IMR-90 (cell line): ENCODE data around the gene HAND2. TPM values are rescaled to one million over a fixed set of nuclear protein-coding genes. Genes with fewer than 3 reads are reported as not detected.

Experiments
- ATAC-seq: fragments of 200-7000 bp; cut with Tn5 transposase; 2 replicates; pipeline ENCODE4 v1.9.1; 2020; ENCODE audit warnings: low read depth, mild to moderate bottlenecking, moderate library complexity
- BruUV-seq: library from RNA; stranded (reverse); fragments of 400-500 nt; replicated peaks from 2 replicates; lab custom pipeline; 2021; lab: Mats Ljungman, UMichigan
- CTCF ChIA-PET: fragments of 300-600 bp; formaldehyde crosslinking; extraction: SDS; loops from one replicate; lab custom pipeline; 2021; ENCODE audit warnings: antibody characterized with exemption; lab: Yijun Ruan, JAX
- POLR2A ChIA-PET: fragments of 300-600 bp; sonication (Branson Sonifier 250); formaldehyde crosslinking; loops from one replicate; lab custom pipeline; 2022; ENCODE audit warnings: antibody characterized with exemption; ENCODE audit not compliant: unreplicated experiment; lab: Charles Lee
- DNase-seq: peaks from one replicate; pipeline ENCODE4 v3.0.0; 2013
- H2AFZ ChIP-seq: replicated peaks from 2 replicates; pipeline ENCODE3; 2013; ENCODE audit warnings: low read length, mild to moderate bottlenecking; ENCODE audit not compliant: poor library complexity
- H2AK5ac ChIP-seq: 2 replicates; pipeline ENCODE4 v1.6.1; 2013; ENCODE audit warnings: low read depth, low read length, inconsistent platforms
- H2AK9ac ChIP-seq: replicated peaks from 2 replicates; pipeline ENCODE3; 2013; ENCODE audit warnings: mild to moderate bottlenecking, low read depth, low read length, moderate library complexity; ENCODE audit not compliant: poor library complexity
- H2BK120ac ChIP-seq: 2 replicates; pipeline ENCODE4 v1.6.1; 2013; ENCODE audit warnings: low read depth, low read length, inconsistent platforms
- H2BK15ac ChIP-seq: 3 replicates; pipeline ENCODE4 v1.6.1; 2013; ENCODE audit warnings: low read depth, low read length, inconsistent platforms
- H2BK20ac ChIP-seq: 2 replicates; pipeline ENCODE4 v1.6.1; 2013; ENCODE audit warnings: low read depth, mild to moderate bottlenecking, inconsistent platforms, low read length, moderate library complexity
- H2BK5ac ChIP-seq: 2 replicates; pipeline ENCODE4 v1.6.1; 2013; ENCODE audit warnings: mild to moderate bottlenecking, low read depth, low read length, inconsistent platforms; ENCODE audit not compliant: poor library complexity, severe bottlenecking
- H3K14ac ChIP-seq: replicated peaks from 2 replicates; pipeline ENCODE4 v1.6.1; 2013; ENCODE audit warnings: low read depth, low read length, inconsistent platforms
- H3K18ac ChIP-seq: 2 replicates; pipeline ENCODE4 v1.6.1; 2013; ENCODE audit warnings: low read depth, low read length, control low read depth
- H3K23ac ChIP-seq: 2 replicates; pipeline ENCODE4 v1.6.1; 2013; ENCODE audit warnings: low read depth, low read length, inconsistent platforms
- H3K27ac ChIP-seq: 2 replicates; pipeline ENCODE4 v1.5.1; 2013; ENCODE audit warnings: mild to moderate bottlenecking, control low read depth, low read length; ENCODE audit not compliant: insufficient read depth
- H3K27me3 ChIP-seq: 2 replicates; pipeline ENCODE4 v1.6.1; 2013; ENCODE audit warnings: low read length; ENCODE audit not compliant: control insufficient read depth, insufficient read depth
- H3K36me3 ChIP-seq: 2 replicates; pipeline ENCODE4 v1.6.1; 2013; ENCODE audit warnings: low read length, mixed read lengths; ENCODE audit not compliant: control insufficient read depth, insufficient read depth
- H3K4ac ChIP-seq: 2 replicates; pipeline ENCODE4 v1.6.1; 2013; ENCODE audit warnings: low read depth, low read length, inconsistent platforms
- H3K4me1 ChIP-seq: 2 replicates; pipeline ENCODE4 v1.6.1; 2013; ENCODE audit warnings: low read length, mixed read lengths; ENCODE audit not compliant: control insufficient read depth, insufficient read depth
- H3K4me2 ChIP-seq: 2 replicates; pipeline ENCODE4 v1.6.1; 2013; ENCODE audit warnings: low read depth, mild to moderate bottlenecking, control low read depth, low read length, moderate library complexity
- H3K4me3 ChIP-seq: 2 replicates; pipeline ENCODE4 v1.5.1; 2013; ENCODE audit warnings: low read depth, mild to moderate bottlenecking, control low read depth, low read length, moderate library complexity; ENCODE audit not compliant: insufficient read depth
- H3K56ac ChIP-seq: 2 replicates; pipeline ENCODE4 v1.6.1; 2013; ENCODE audit warnings: low read length, inconsistent platforms; ENCODE audit not compliant: insufficient read depth; ENCODE audit errors: extremely low read depth
- H3K79me1 ChIP-seq, 2 experiments: 2 replicates each; pipeline ENCODE4 v1.6.1; 2013; ENCODE audit warnings: low read length in 2 of 2, inconsistent platforms in 1 of 2, low read depth in 1 of 2
- H3K9ac ChIP-seq: 2 replicates; pipeline ENCODE4 v1.6.1; 2013; ENCODE audit warnings: low read depth, low read length, control low read depth
- H3K9me1 ChIP-seq: 2 replicates; pipeline ENCODE4 v1.6.1; 2013; ENCODE audit warnings: low read length, inconsistent platforms; ENCODE audit not compliant: insufficient read depth
- H3K9me3 ChIP-seq: 2 replicates; pipeline ENCODE4 v1.6.1; 2013; ENCODE audit warnings: low read length; ENCODE audit not compliant: control insufficient read depth, insufficient read depth
- H4K20me1 ChIP-seq: 2 replicates; pipeline ENCODE4 v1.6.1; 2013; ENCODE audit warnings: low read length, inconsistent platforms; ENCODE audit not compliant: insufficient read depth
- H4K5ac ChIP-seq: 2 replicates; pipeline ENCODE4 v1.6.1; 2013; ENCODE audit warnings: mild to moderate bottlenecking, low read depth, low read length, control low read depth
- H4K8ac ChIP-seq, 2 experiments: 2 replicates each; pipeline ENCODE4 v1.6.1; 2013; ENCODE audit warnings: low read depth in 2 of 2, low read length in 2 of 2, control low read depth in 1 of 2, inconsistent platforms in 1 of 2
- H4K91ac ChIP-seq: 2 replicates; pipeline ENCODE4 v1.6.1; 2013; ENCODE audit warnings: low read depth, low read length, inconsistent platforms; ENCODE audit not compliant: insufficient read depth
- MAFK ChIP-seq: IDR thresholded peaks from 2 replicates; pipeline ENCODE4 v1.6.1; 2012; ENCODE audit warnings: low read depth, low read length, improper control_type of control experiment
- MAZ ChIP-seq: IDR thresholded peaks from 2 replicates; pipeline ENCODE4 v1.6.1; 2012; ENCODE audit warnings: low read depth, mild to moderate bottlenecking, low read length, improper control_type of control experiment, moderate library complexity, borderline replicate concordance
- MXI1 ChIP-seq: IDR thresholded peaks from 2 replicates; pipeline ENCODE4 v1.6.1; 2012; ENCODE audit warnings: low read depth, mild to moderate bottlenecking, low read length, moderate library complexity, borderline replicate concordance
- NFE2L2 ChIP-seq: fragments of 150-350 bp; IDR thresholded peaks from 2 replicates; pipeline ENCODE4 v1.6.1; 2016; ENCODE audit warnings: low read depth, mild to moderate bottlenecking, low read length
- WGBS, 2 experiments: methylation state at CpG; one replicate each; pipeline versions ENCODE4 v1.1.5 to v1.1.7; 2013; ENCODE audit warnings: missing lambda C conversion rate in 2 of 2; ENCODE audit not compliant: insufficient read length in 1 of 2; ENCODE audit errors: extremely low coverage in 2 of 2; 5-methylcytosine and 5-hydroxymethylcytosine counted together
- dilution Hi-C: fragments of 300-500 bp; cut with HindIII; formaldehyde crosslinking; loops from one replicate; pipeline ENCODE4 v1.14.3; 2018; ENCODE audit warnings: low sequenced_read_pairs; ENCODE audit not compliant: unreplicated experiment
- in situ Hi-C: fragments of 300-500 bp; cut with MboI; formaldehyde crosslinking; loops from 3 replicates; pipeline ENCODE4 v1.14.3; 2019; ENCODE audit warnings: low sequenced_read_pairs, inconsistent platforms, mixed read lengths
- intact Hi-C: fragments of 100-400 bp; cut with micrococcal nuclease; formaldehyde crosslinking; loops from 2 replicates; pipeline ENCODE4 v1.10.0; 2022
- polyA plus RNA-seq, 3 experiments: library from polyadenylated mRNA; depleted of rRNA; stranded (reverse); fragments of >200 nt; gene quantifications; 2 replicates each; pipeline ENCODE4 v1.2.3, GENCODE V29; 2012; ENCODE audit warnings: low replicate concordance in 1 of 3
- total RNA-seq: library from RNA; depleted of rRNA; stranded (reverse); fragments of >200 nt; gene quantifications from 2 replicates; pipeline ENCODE4 v1.2.3, GENCODE V29; 2012

Gene HAND2
- total and polyA plus RNA-seq, 2 of the 4 experiments (the other 2 are of a cell fraction): 0.36 to 0.97 TPM

GRCh38 chr4:173545440-173545839 lies 15.4 kb upstream of the HAND2 start:
- peaks cover 20% of the 10 kb centered on the region for H3K27me3 ChIP-seq
- H3K36me3 ChIP-seq: no peaks in the 10 kb centered on the region

More at GRCh38 chr4:173545440-173545839, 15.4 kb upstream of the HAND2 start:
- no peak overlapping the region for H2AK5ac ChIP-seq
- no peak overlapping the region for H3K18ac ChIP-seq
- ChIA-PET CTCF (no interaction called here), POLR2A (no interaction called here)
- H3K9me3 ChIP-seq: no peaks in the 10 kb centered on the region
- no peak overlapping the region for H3K14ac ChIP-seq
- H3K9ac ChIP-seq: no peak overlapping the region
- H3K4ac ChIP-seq: no peak overlapping the region
- H3K4me2 ChIP-seq: no peak overlapping the region
- no peaks in the 10 kb centered on the region for H4K20me1 ChIP-seq
- no CpG with 5 or more reads among the region's 2 CpGs for WGBS, 2 experiments
- H4K8ac ChIP-seq: no peak overlapping the region
- no peak overlapping the region for H2AFZ ChIP-seq
- no peak overlapping the region for H2BK5ac ChIP-seq
- H4K5ac ChIP-seq: no peak overlapping the region
- BruUV-seq: no TSS peak
- ATAC-seq (no peak), DNase-seq (no peak)
- H3K9me1 ChIP-seq: no peaks in the 10 kb centered on the region
- no peaks in the 10 kb centered on the region for H3K79me1 ChIP-seq
- TF ChIP-seq MAFK: peak; percentile 63
- no peak for TF ChIP-seq MAZ
- no peak for TF ChIP-seq MXI1
- no peak for TF ChIP-seq NFE2L2
- no peak overlapping the region for H3K23ac ChIP-seq
- H2BK15ac ChIP-seq: no peak overlapping the region
- H3K56ac ChIP-seq: no peak overlapping the region
- no peak overlapping the region for H3K27ac ChIP-seq
- no peak overlapping the region for H2AK9ac ChIP-seq
- no peaks in the 10 kb centered on the region for H3K4me1 ChIP-seq
- no peak overlapping the region for H2BK20ac ChIP-seq
- intact Hi-C loops (loop anchor here (5.0 kb wide), 1 partner anchor 47 kb away; no protein-coding TSS in a partner anchor), in situ Hi-C loops (no loop called here), dilution Hi-C loops (no loop called here)
- no peak overlapping the region for H4K91ac ChIP-seq
- H3K4me3 ChIP-seq: no peak overlapping the region
- no peak overlapping the region for H2BK120ac ChIP-seq
